Lung (tissue), 12 donors: ENCODE results near the gene ACTN4. TPM values are rescaled to one million over a fixed set of nuclear protein-coding genes. Genes with fewer than 3 reads are reported as not detected.

ENCODE experiments used
- ATAC-seq: fragments of 200-7000 bp; cut with Tn5 transposase; one replicate; pipeline ENCODE4 v1.9.1; 2020; ENCODE audit warnings: moderate number of reproducible peaks; ENCODE audit not compliant: insufficient read depth, low FRiP score
- DNase-seq, 3 donors: peaks; one replicate each; pipeline ENCODE4 v3.0.0-alpha.2; 2013 to 2017
- H3K27ac ChIP-seq, 2 donors: one replicate each; pipeline ENCODE4 v1.5.1; 2013; ENCODE audit warnings: mild to moderate bottlenecking in 2 of 2, moderate library complexity in 2 of 2, control low read depth in 1 of 2, inconsistent platforms in 1 of 2, low read depth in 1 of 2, low read length in 1 of 2
- H3K27me3 ChIP-seq, 3 donors: one replicate each; pipeline ENCODE4 v1.5.1; 2013; ENCODE audit warnings: low read length in 2 of 3; ENCODE audit not compliant: control insufficient read depth in 3 of 3, insufficient read depth in 3 of 3
- H3K36me3 ChIP-seq, 4 donors: one replicate each; pipeline ENCODE4 v1.5.1; 2013; ENCODE audit warnings: low read length in 4 of 4, mild to moderate bottlenecking in 1 of 4, moderate library complexity in 1 of 4; ENCODE audit not compliant: control insufficient read depth in 4 of 4, insufficient read depth in 4 of 4
- H3K4me1 ChIP-seq, 5 donors: one replicate each; pipeline ENCODE4 v1.5.1; 2013; ENCODE audit warnings: low read length in 5 of 5, mild to moderate bottlenecking in 2 of 5, moderate library complexity in 1 of 5; ENCODE audit not compliant: control insufficient read depth in 5 of 5, insufficient read depth in 5 of 5
- H3K4me3 ChIP-seq: one replicate; pipeline ENCODE4 v1.5.1; 2013; ENCODE audit warnings: mild to moderate bottlenecking, control low read depth, moderate library complexity
- H3K9ac ChIP-seq, 2 donors: one replicate each; pipeline ENCODE4 v1.5.1; 2013; ENCODE audit warnings: low read length in 2 of 2, control low read depth in 1 of 2; ENCODE audit not compliant: insufficient read depth in 1 of 2
- H3K9me3 ChIP-seq, 4 donors: one replicate each; pipeline ENCODE4 v1.5.1; 2013; ENCODE audit warnings: low read length in 3 of 4, mild to moderate bottlenecking in 1 of 4, moderate library complexity in 1 of 4; ENCODE audit not compliant: control insufficient read depth in 4 of 4, insufficient read depth in 3 of 4
- CTCF ChIP-seq: IDR thresholded peaks from 2 replicates; pipeline ENCODE4 v1.5.1; 2012; ENCODE audit warnings: mild to moderate bottlenecking; ENCODE audit errors: control extremely low read depth, extremely low read depth
- WGBS, 2 donors: extraction: QIAGEN DNeasy Blood & Tissue Kit; methylation state at CpG; one replicate each; pipeline ENCODE4 v1.1.7; 2013; 5-methylcytosine and 5-hydroxymethylcytosine counted together
- polyA plus RNA-seq, 2 donors: library from polyadenylated mRNA; stranded (reverse); fragments of 200-250 nt; gene quantifications; one replicate each; pipeline ENCODE4 v1.2.1, GENCODE V29; 2013
- total RNA-seq, 2 donors: library from RNA; depleted of rRNA in 1 of 2; stranded (reverse); fragments of >200 nt in 1 of 2; gene quantifications; one replicate each; pipeline ENCODE4 v1.2.1, GENCODE V29; 2014 to 2021
- donor health status: control.
- donor health status: control.
- donor health status: Bipolar disorder and iron deficiency.
- donor health status: healthy.
- donor health status: DM: yes; HTN: yes; CAD: no.

The ACTN4 gene
- total and polyA plus RNA-seq, 4 donors: 229 to 552 (median 367) TPM

GRCh38 chr19:38701455-38702063, 54.1 kb downstream of the ACTN4 start:
- peak in 2 of 3 donors; percentile 57 to 68 for DNase-seq
- Histone ChIP-seq H3K36me3 (peaks cover 4 to 64% (median 39%) of the 10 kb centered on the region in 4 donors), H3K27me3 (no peaks in the 10 kb centered on the region), H3K9ac (peak overlapping the region in 1 of 2 donors; percentile 32), H3K9me3 (no peaks in the 10 kb centered on the region), H3K4me3 (no peak overlapping the region), H3K27ac (peak overlapping the region in 1 of 2 donors; percentile 8), H3K4me1 (peaks cover 4 to 43% (median 21%) of the 10 kb centered on the region in 5 donors)
- TF ChIP-seq CTCF: no peak
- WGBS, 2 donors: 64 to 79% methylated on average over 11 of the region's 11 CpGs
- ATAC-seq: no peak

- H3K27ac ChIP-seq: peak overlapping the region in 1 of 2 donors; percentile 26
- H3K27me3 ChIP-seq: no peaks in the 10 kb centered on the region
- no peak overlapping the region for H3K9ac ChIP-seq
- no peak for ATAC-seq
- H3K36me3 ChIP-seq: peaks cover 4 to 68% (median 37%) of the 10 kb centered on the region in 4 donors
- TF ChIP-seq CTCF: no peak
- no peak for DNase-seq
- peaks cover 4 to 43% (median 21%) of the 10 kb centered on the region in 5 donors for H3K4me1 ChIP-seq
- no peaks in the 10 kb centered on the region for H3K9me3 ChIP-seq
- H3K4me3 ChIP-seq: no peak overlapping the region
- WGBS, 2 donors: 76 to 86% methylated on average over 14 of the region's 14 CpGs
These were observed 54.8 kb downstream of the ACTN4 start for GRCh38 chr19:38702278-38702677.

GRCh38 chr19:38703509-38703908, 56.1 kb downstream of the ACTN4 start:
- H3K27ac ChIP-seq: peak overlapping the region in 1 of 2 donors; percentile 47
- H3K4me3 ChIP-seq: no peak overlapping the region
- peaks cover 0 to 38% (median 20%) of the 10 kb centered on the region in 5 donors for H3K4me1 ChIP-seq

More at GRCh38 chr19:38703509-38703908, 56.1 kb downstream of the ACTN4 start:
- H3K9me3 ChIP-seq: no peaks in the 10 kb centered on the region
- no peak overlapping the region for H3K9ac ChIP-seq
- peaks cover 4 to 73% (median 47%) of the 10 kb centered on the region in 4 donors for H3K36me3 ChIP-seq
- DNase-seq (no peak), ATAC-seq (no peak)
- WGBS, 2 donors: 87% methylated on average over 14 of the region's 14 CpGs
- no peaks in the 10 kb centered on the region for H3K27me3 ChIP-seq
- TF ChIP-seq CTCF: no peak
